GM21723 (cell line): Measurements from ENCODE around the gene GRK6.

Experiments
- ATAC-seq: cut with Tn5 transposase; IDR thresholded peaks from one replicate; pipeline ENCODE4 v1.9.1; 2021; ENCODE audit warnings: mild to moderate bottlenecking, moderate library complexity; ENCODE audit not compliant: unreplicated experiment

The GRK6 gene

GRCh38 chr5:177425801-177426565 is 493 bp upstream of the GRK6 start:
- peak; percentile 74 for ATAC-seq

- ATAC-seq = no peak
These were observed 841 bp downstream of the GRK6 start for GRCh38 chr5:177427211-177427822.

GRCh38 chr5:177427919-177428573 is 1.6 kb downstream of the GRK6 start:
- no peak for ATAC-seq

GRCh38 chr5:177428574-177429217 is 2.2 kb downstream of the GRK6 start:
- ATAC-seq = no peak

- ATAC-seq = no peak
These were observed 3.0 kb downstream of the GRK6 start for GRCh38 chr5:177429248-177430040.

- ATAC-seq = no peak
These were observed 3.9 kb downstream of the GRK6 start for GRCh38 chr5:177430140-177430951.

GRCh38 chr5:177430972-177431316 is 4.5 kb downstream of the GRK6 start:
- no peak for ATAC-seq

- peak; percentile 46 for ATAC-seq
These were observed 5.1 kb downstream of the GRK6 start for GRCh38 chr5:177431317-177432142.

- ATAC-seq = no peak
These were observed 5.8 kb downstream of the GRK6 start for GRCh38 chr5:177432143-177432838.

GRCh38 chr5:177432839-177433657 is 6.6 kb downstream of the GRK6 start:
- no peak for ATAC-seq

- no peak for ATAC-seq
These were observed 7.3 kb downstream of the GRK6 start for GRCh38 chr5:177433658-177434217.

- no peak for ATAC-seq
These were observed 8.0 kb downstream of the GRK6 start for GRCh38 chr5:177434437-177434836.

GRCh38 chr5:177434942-177435738 is 8.7 kb downstream of the GRK6 start:
- ATAC-seq = no peak

- ATAC-seq = no peak
These were observed 9.5 kb downstream of the GRK6 start for GRCh38 chr5:177435847-177436536.

- ATAC-seq = no peak
These were observed 11.1 kb downstream of the GRK6 start for GRCh38 chr5:177437623-177438022.

GRCh38 chr5:177438468-177438867 is 12.0 kb downstream of the GRK6 start:
- ATAC-seq = no peak
